Melanocyte of skin (primary cell): ENCODE measurements around the gene CD93. TPM values are rescaled to one million over a fixed set of nuclear protein-coding genes. Genes with fewer than 3 reads are reported as not detected.

Experiments
- total RNA-seq, 2 donors: library from RNA; depleted of rRNA; stranded (reverse); fragments of >200 nt; gene quantifications; 2 replicates each; pipeline ENCODE4 v1.2.3, GENCODE V29; 2012

CD93 gene
- total RNA-seq: not detected

GRCh38 chr20:23086056-23086566 lies at the start of gene CD93:
Gene CD93 (minus strand): TSS chr20:23086324. CDS start chr20:23086192, 132 bp downstream.

DNA sequence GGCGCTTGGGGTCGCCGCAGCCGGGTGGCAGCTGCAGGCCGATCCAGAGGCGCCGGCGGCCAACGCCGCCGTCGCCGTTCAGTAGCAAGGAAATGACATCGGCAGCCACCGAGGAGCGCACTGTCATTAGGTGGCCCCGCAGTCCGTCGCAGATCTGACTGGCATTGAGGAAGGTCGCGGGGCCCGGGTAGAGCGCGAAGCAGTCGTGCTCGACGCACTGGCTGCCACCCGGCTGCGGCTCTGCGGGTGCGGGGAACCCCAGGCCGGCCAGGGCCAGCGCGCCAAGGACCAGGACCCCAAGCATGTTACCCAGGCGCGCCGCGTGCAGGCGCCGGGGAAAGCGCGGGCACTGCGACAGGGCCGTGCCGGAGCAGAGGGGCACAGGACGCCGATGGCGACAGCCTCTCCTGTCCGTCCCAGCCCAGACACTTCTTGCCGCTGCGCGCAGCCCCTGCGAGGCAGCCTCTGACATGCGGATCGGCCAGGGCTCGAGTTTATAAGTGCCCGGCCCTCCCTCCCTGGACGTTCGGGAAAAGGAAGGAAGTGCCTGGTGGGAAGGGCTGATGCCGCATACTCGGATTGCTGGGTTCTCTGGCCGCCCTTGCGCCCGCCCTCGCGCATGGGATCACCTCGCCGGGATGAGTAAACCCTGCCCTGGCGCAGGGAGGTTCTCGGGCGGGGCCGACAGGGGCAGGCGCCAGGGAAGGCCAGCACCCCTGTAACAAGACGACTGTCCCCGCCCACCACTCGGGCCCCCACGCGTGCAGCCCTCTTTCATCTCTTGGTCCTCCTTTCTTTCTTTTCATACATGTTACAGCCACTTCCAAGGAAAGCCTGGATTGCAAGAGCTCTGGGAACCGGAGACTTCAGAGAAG lies 36.7 kb downstream of the CD93 start, which contains the start of gene THBD:
Gene THBD (minus strand): TSS at position 472 of the 875 bp plus-strand sequence. CDS start 168 bp downstream, at position 304.

GRCh38 chr20:23034721-23035671 lies 51.1 kb downstream of the CD93 start, which contains the start of gene SSTR4:
Gene SSTR4 (plus strand): TSS chr20:23035312. CDS start chr20:23035484, 172 bp downstream.

Other genes starting within 250 kb of the CD93 start
- not detected for gene SSTR4, start 51.0 kb downstream of the CD93 start, total RNA-seq
- gene THBD, start 36.7 kb downstream of the CD93 start, total RNA-seq: under 1 TPM; 0.33 to 0.34 TPM